Muscle of leg (tissue), 11 donors: Measurements from ENCODE around the gene SLC22A1. TPM values are rescaled to one million over a fixed set of nuclear protein-coding genes. Genes with fewer than 3 reads are reported as not detected.
A peak's percentile ranks its signal among the peaks of the same experiment; 100 is the strongest.
"Not testable (repeated sequence)": the region's sequence is repeated elsewhere in the genome, so short reads cannot be mapped to it uniquely, and the experiment has no call there.

ENCODE experiments used
- DNase-seq: peaks from one replicate; pipeline ENCODE4 v3.0.0; 2013
- H3K27ac ChIP-seq: one replicate; pipeline ENCODE4 v1.5.1; 2013; ENCODE audit warnings: mild to moderate bottlenecking, low read length, control low read depth
- H3K27me3 ChIP-seq: one replicate; pipeline ENCODE4 v1.6.1; 2013; ENCODE audit warnings: low read length; ENCODE audit not compliant: control insufficient read depth, insufficient read depth
- H3K36me3 ChIP-seq: one replicate; pipeline ENCODE4 v1.6.1; 2013; ENCODE audit warnings: low read length; ENCODE audit not compliant: control insufficient read depth, insufficient read depth
- H3K4me1 ChIP-seq: one replicate; pipeline ENCODE4 v1.6.1; 2013; ENCODE audit warnings: low read length; ENCODE audit not compliant: control insufficient read depth, insufficient read depth
- H3K4me3 ChIP-seq: one replicate; pipeline ENCODE4 v1.5.1; 2013; ENCODE audit warnings: low read length, control low read depth
- H3K9me3 ChIP-seq: replicated peaks from 2 replicates; pipeline ENCODE4 v1.6.1; 2013; ENCODE audit warnings: low read depth, low read length; ENCODE audit not compliant: control insufficient read depth
- WGBS: methylation state at CpG from one replicate; pipeline ENCODE4 v1.1.5; 2013; ENCODE audit warnings: missing lambda C conversion rate; ENCODE audit not compliant: insufficient coverage; 5-methylcytosine and 5-hydroxymethylcytosine counted together
- polyA plus RNA-seq, 8 donors: library from polyadenylated mRNA; unstranded; fragments of 120-200 nt; gene quantifications; one replicate each; pipeline versions ENCODE4 v1.2.1 to v1.2.3, GENCODE V29; 2013; ENCODE audit warnings: inconsistent platforms in 1 of 8, low replicate concordance in 1 of 8; ENCODE audit not compliant: insufficient read length in 8 of 8, insufficient read depth in 1 of 8
- total RNA-seq: library from RNA; stranded (reverse); fragments of 120-200 nt; gene quantifications from one replicate; pipeline ENCODE4 v1.2.4, GENCODE V29; 2013

The SLC22A1 gene
- total and polyA plus RNA-seq, 9 donors = 0.13 to 1.2 (median 0.53) TPM

GRCh38 chr6:160084198-160084776, 37.3 kb upstream of the SLC22A1 start:
- Histone ChIP-seq H3K9me3 (no peaks in the 10 kb centered on the region), H3K27me3 (no peaks in the 10 kb centered on the region), H3K4me3 (no peak overlapping the region), H3K36me3 (peaks cover 76% of the 10 kb centered on the region), H3K4me1 (peaks cover 9% of the 10 kb centered on the region), H3K27ac (no peak overlapping the region)
- WGBS = 94% methylated on average over 15 of the region's 18 CpGs
- DNase-seq = no peak

GRCh38 chr6:160085226-160085625, 36.4 kb upstream of the SLC22A1 start:
- DNase-seq = no peak
- Histone ChIP-seq H3K9me3 (no peaks in the 10 kb centered on the region), H3K4me3 (no peak overlapping the region), H3K36me3 (peaks cover 76% of the 10 kb centered on the region), H3K27ac (no peak overlapping the region), H3K27me3 (no peaks in the 10 kb centered on the region), H3K4me1 (peaks cover 15% of the 10 kb centered on the region)
- 75% methylated on average over 4 of the region's 5 CpGs for WGBS

GRCh38 chr6:160085713-160086505, 35.7 kb upstream of the SLC22A1 start:
- DNase-seq = no peak
- peaks cover 73% of the 10 kb centered on the region for H3K36me3 ChIP-seq
- no peak overlapping the region for H3K27ac ChIP-seq
- H3K4me3 ChIP-seq = no peak overlapping the region
- H3K4me1 ChIP-seq = peaks cover 15% of the 10 kb centered on the region
- no peaks in the 10 kb centered on the region for H3K27me3 ChIP-seq
- no peaks in the 10 kb centered on the region for H3K9me3 ChIP-seq
- WGBS = 97% methylated on average over 5 of the region's 15 CpGs

GRCh38 chr6:160086754-160087153, 34.9 kb upstream of the SLC22A1 start:
- H3K27me3 ChIP-seq = no peaks in the 10 kb centered on the region
- WGBS = 91% methylated on average over 4 of the region's 8 CpGs
- peaks cover 71% of the 10 kb centered on the region for H3K36me3 ChIP-seq
- H3K4me3 ChIP-seq = no peak overlapping the region
- no peak for DNase-seq
- H3K27ac ChIP-seq = no peak overlapping the region
- H3K9me3 ChIP-seq = no peaks in the 10 kb centered on the region
- peaks cover 15% of the 10 kb centered on the region for H3K4me1 ChIP-seq

- peak; percentile 94 for DNase-seq
- H3K4me3 ChIP-seq = no peak overlapping the region
- H3K9me3 ChIP-seq = no peaks in the 10 kb centered on the region
- peaks cover 77% of the 10 kb centered on the region for H3K36me3 ChIP-seq
- H3K27me3 ChIP-seq = no peaks in the 10 kb centered on the region
- WGBS = 42% methylated on average over 12 of the region's 13 CpGs
- peak overlapping the region; percentile 45 for H3K27ac ChIP-seq
- peaks cover 15% of the 10 kb centered on the region for H3K4me1 ChIP-seq
These were observed 33.4 kb upstream of the SLC22A1 start for GRCh38 chr6:160088069-160088783.

- peaks cover 76% of the 10 kb centered on the region for H3K36me3 ChIP-seq
- H3K4me1 ChIP-seq = peaks cover 15% of the 10 kb centered on the region
- H3K27ac ChIP-seq = peak overlapping the region; percentile 45
- no peaks in the 10 kb centered on the region for H3K9me3 ChIP-seq
- peak; percentile 76 for DNase-seq
- H3K4me3 ChIP-seq = no peak overlapping the region
- H3K27me3 ChIP-seq = no peaks in the 10 kb centered on the region
- 31% methylated on average over 9 of the region's 21 CpGs for WGBS
These were observed 32.7 kb upstream of the SLC22A1 start for GRCh38 chr6:160088784-160089533.

- H3K4me3 ChIP-seq = no peak overlapping the region
- H3K4me1 ChIP-seq = peaks cover 15% of the 10 kb centered on the region
- H3K36me3 ChIP-seq = peaks cover 75% of the 10 kb centered on the region
- no peak for DNase-seq
- H3K9me3 ChIP-seq = no peaks in the 10 kb centered on the region
- 91% methylated on average over 7 of the region's 7 CpGs for WGBS
- no peaks in the 10 kb centered on the region for H3K27me3 ChIP-seq
- peak overlapping the region; percentile 45 for H3K27ac ChIP-seq
These were observed 32.1 kb upstream of the SLC22A1 start for GRCh38 chr6:160089534-160089897.

- Histone ChIP-seq H3K4me1 (peaks cover 15% of the 10 kb centered on the region), H3K36me3 (peaks cover 69% of the 10 kb centered on the region)
- not testable (repeated sequence) for H3K27ac ChIP-seq, H3K9me3 ChIP-seq, H3K4me3 ChIP-seq, H3K27me3 ChIP-seq
- peak; percentile 28 for DNase-seq
- WGBS = 90% methylated on average over 22 of the region's 32 CpGs
These were observed 31.0 kb upstream of the SLC22A1 start for GRCh38 chr6:160090442-160091239.

GRCh38 chr6:160092176-160092575, 29.4 kb upstream of the SLC22A1 start:
- H3K9me3 ChIP-seq, H3K27ac ChIP-seq, DNase-seq, H3K4me3 ChIP-seq, H3K27me3 ChIP-seq: not testable (repeated sequence)
- WGBS = 100% methylated on average over 3 of the region's 6 CpGs
- H3K36me3 ChIP-seq = peaks cover 66% of the 10 kb centered on the region
- peaks cover 15% of the 10 kb centered on the region for H3K4me1 ChIP-seq
